Fibroblast of lung (primary cell): ENCODE data around the gene JMJD1C. TPM values are rescaled to one million over a fixed set of nuclear protein-coding genes. Genes with fewer than 3 reads are reported as not detected.

Experiments used
- DNase-seq, 2 donors: peaks; one replicate each; pipeline versions ENCODE4 v3.0.0 to v3.0.0-alpha.2; 2010; ENCODE audit warnings: low read depth in 2 of 2
- H2AFZ ChIP-seq: 2 replicates; pipeline ENCODE4 v1.5.1; 2012; ENCODE audit warnings: low read length, control low read depth, inconsistent platforms
- H3K27ac ChIP-seq: 2 replicates; pipeline ENCODE4 v1.5.1; 2011; ENCODE audit warnings: low read length, control low read depth; ENCODE audit not compliant: insufficient read depth
- H3K27me3 ChIP-seq: 2 replicates; pipeline ENCODE4 v1.5.1; 2011; ENCODE audit warnings: mild to moderate bottlenecking, low read length; ENCODE audit not compliant: control insufficient read depth, insufficient read depth
- H3K36me3 ChIP-seq: 2 replicates; pipeline ENCODE4 v1.5.1; 2011; ENCODE audit warnings: low read length; ENCODE audit not compliant: control insufficient read depth, insufficient read depth
- H3K4me1 ChIP-seq: 2 replicates; pipeline ENCODE4 v1.5.1; 2011; ENCODE audit warnings: low read length; ENCODE audit not compliant: control insufficient read depth, insufficient read depth; ENCODE audit errors: extremely low read depth
- H3K4me2 ChIP-seq: 2 replicates; pipeline ENCODE4 v1.5.1; 2011; ENCODE audit warnings: low read length, control low read depth; ENCODE audit not compliant: insufficient read depth; ENCODE audit errors: extremely low read depth
- H3K4me3 ChIP-seq, 4 experiments: fragments of 200-600 bp in 1 of 4; sonication (generic) in 1 of 4; replicated peaks in 1 of 4; 2 replicates each; pipeline ENCODE4 v1.5.1; 2011 to 2016; ENCODE audit warnings: low read length in 4 of 4, low read depth in 3 of 4, mild to moderate bottlenecking in 3 of 4, control low read depth in 2 of 4, inconsistent platforms in 1 of 4, mixed read lengths in 1 of 4; ENCODE audit not compliant: insufficient read depth in 1 of 4; ENCODE audit errors: control extremely low read depth in 1 of 4
- H3K79me2 ChIP-seq: 2 replicates; pipeline ENCODE4 v1.5.1; 2012; ENCODE audit warnings: mild to moderate bottlenecking, low read length, inconsistent platforms; ENCODE audit not compliant: control insufficient read depth, insufficient read depth
- H3K9ac ChIP-seq: 2 replicates; pipeline ENCODE4 v1.5.1; 2011; ENCODE audit warnings: mild to moderate bottlenecking, low read length, control low read depth; ENCODE audit not compliant: insufficient read depth
- H3K9me3 ChIP-seq: 2 replicates; pipeline ENCODE4 v1.5.1; 2012; ENCODE audit warnings: low read depth, low read length; ENCODE audit not compliant: control insufficient read depth, insufficient read depth
- H4K20me1 ChIP-seq: 2 replicates; pipeline ENCODE4 v1.5.1; 2011; ENCODE audit warnings: low read length; ENCODE audit not compliant: control insufficient read depth, insufficient read depth; ENCODE audit errors: extremely low read depth
- EZH2 ChIP-seq: IDR thresholded peaks from 2 replicates; pipeline ENCODE4 v1.5.1; 2012; ENCODE audit warnings: low read length, control low read depth, mild to moderate bottlenecking; ENCODE audit errors: missing control alignments
- polyA plus RNA-seq, 2 donors: library from polyadenylated mRNA; depleted of rRNA in 1 of 2; stranded (reverse) in 1 of 2; unstranded in 1 of 2; fragments of >200 nt; gene quantifications; 2 replicates each; pipeline ENCODE4 v1.2.1, GENCODE V29; 2011 to 2012; ENCODE audit warnings: missing spikeins in 1 of 2
- total RNA-seq: library from RNA; depleted of rRNA; stranded (reverse); fragments of >200 nt; gene quantifications from 2 replicates; pipeline ENCODE4 v1.2.1, GENCODE V29; 2014
- TF ChIP-seq, protein P1 (sequence below), 2 donors: IDR thresholded peaks in 1 of 2; conservative IDR thresholded peaks in 1 of 2; 1 replicate in 1 of 2; 2 replicates in 1 of 2; pipeline ENCODE4 v1.5.1; 2011 to 2012; ENCODE audit warnings: low read length in 2 of 2, control low read depth in 1 of 2, inconsistent platforms in 1 of 2, low read depth in 1 of 2, mild to moderate bottlenecking in 1 of 2

JMJD1C gene
- total and polyA plus RNA-seq, 2 donors (not counting 1 experiment from before 2014, with no cell fraction given) = 39.9 to 67.0 TPM

DNA sequence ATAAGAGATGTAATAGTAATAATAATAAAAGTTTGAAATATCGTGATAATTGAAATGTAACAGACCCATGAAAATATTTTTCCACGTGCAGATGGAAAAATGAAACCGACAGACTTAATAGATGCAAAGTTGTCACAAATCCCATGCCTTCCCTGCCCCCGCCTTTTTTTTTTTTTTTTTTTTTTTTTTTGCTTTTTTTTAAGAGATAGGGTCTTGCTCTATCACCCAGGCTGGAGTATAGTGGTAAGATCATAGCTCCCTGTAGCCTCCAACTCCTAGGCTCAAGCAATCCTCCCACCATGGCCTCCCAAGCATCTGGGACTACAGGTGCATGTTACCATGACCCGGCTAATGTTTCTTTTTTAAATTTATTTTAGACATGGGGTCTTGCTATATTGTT, 80.5 kb downstream of the JMJD1C start:
- Histone ChIP-seq H2AFZ (no peak overlapping the region), H3K4me3 (no peak overlapping the region), H4K20me1 (no peaks in the 10 kb centered on the region), H3K27ac (no peak overlapping the region), H3K9ac (no peak overlapping the region), H3K36me3 (no peaks in the 10 kb centered on the region), H3K79me2 (peaks cover 63% of the 10 kb centered on the region), H3K4me2 (no peak overlapping the region), H3K27me3 (no peaks in the 10 kb centered on the region), H3K4me1 (peaks cover 4% of the 10 kb centered on the region), H3K9me3 (no peaks in the 10 kb centered on the region)
- no peak for DNase-seq
- TF ChIP-seq EZH2 = no peak
- TF ChIP-seq, protein P1, sequence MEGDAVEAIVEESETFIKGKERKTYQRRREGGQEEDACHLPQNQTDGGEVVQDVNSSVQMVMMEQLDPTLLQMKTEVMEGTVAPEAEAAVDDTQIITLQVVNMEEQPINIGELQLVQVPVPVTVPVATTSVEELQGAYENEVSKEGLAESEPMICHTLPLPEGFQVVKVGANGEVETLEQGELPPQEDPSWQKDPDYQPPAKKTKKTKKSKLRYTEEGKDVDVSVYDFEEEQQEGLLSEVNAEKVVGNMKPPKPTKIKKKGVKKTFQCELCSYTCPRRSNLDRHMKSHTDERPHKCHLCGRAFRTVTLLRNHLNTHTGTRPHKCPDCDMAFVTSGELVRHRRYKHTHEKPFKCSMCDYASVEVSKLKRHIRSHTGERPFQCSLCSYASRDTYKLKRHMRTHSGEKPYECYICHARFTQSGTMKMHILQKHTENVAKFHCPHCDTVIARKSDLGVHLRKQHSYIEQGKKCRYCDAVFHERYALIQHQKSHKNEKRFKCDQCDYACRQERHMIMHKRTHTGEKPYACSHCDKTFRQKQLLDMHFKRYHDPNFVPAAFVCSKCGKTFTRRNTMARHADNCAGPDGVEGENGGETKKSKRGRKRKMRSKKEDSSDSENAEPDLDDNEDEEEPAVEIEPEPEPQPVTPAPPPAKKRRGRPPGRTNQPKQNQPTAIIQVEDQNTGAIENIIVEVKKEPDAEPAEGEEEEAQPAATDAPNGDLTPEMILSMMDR (conservative IDR thresholded peaks at IDR 0.05 in 1 of 2, IDR thresholded peaks at IDR 0.05 in 1 of 2; ENCODE audit: low read depth in 1 of 2, low read length in 2 of 2) = no peak

DNA sequence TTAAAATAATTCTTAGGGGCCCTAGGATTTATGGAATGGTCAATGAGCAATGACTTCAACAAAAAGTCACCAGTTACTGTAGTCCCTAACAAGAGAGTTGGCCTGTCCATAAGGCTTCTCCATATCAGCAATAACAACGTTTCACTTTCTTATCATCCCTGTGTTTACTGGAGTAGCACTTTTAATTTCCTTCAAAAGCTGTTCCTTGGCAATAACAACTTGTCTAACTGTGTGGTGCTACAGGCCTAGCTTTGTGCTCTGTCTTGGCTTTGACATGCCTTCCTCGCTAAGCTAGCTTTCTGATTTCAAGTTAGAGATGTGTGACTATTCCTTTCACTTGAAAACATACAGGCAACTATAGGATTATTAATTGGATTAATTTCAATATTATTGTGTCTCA, 81.1 kb downstream of the JMJD1C start:
- H3K9ac ChIP-seq = no peak overlapping the region
- no peak overlapping the region for H3K4me3 ChIP-seq
- TF ChIP-seq EZH2 = no peak
- TF ChIP-seq, protein P1 (conservative IDR thresholded peaks at IDR 0.05 in 1 of 2, IDR thresholded peaks at IDR 0.05 in 1 of 2; ENCODE audit: low read depth in 1 of 2, low read length in 2 of 2) = no peak
- H4K20me1 ChIP-seq = no peaks in the 10 kb centered on the region
- H3K36me3 ChIP-seq = no peaks in the 10 kb centered on the region
- H3K27ac ChIP-seq = no peak overlapping the region
- peaks cover 57% of the 10 kb centered on the region for H3K79me2 ChIP-seq
- H2AFZ ChIP-seq = no peak overlapping the region
- no peak overlapping the region for H3K4me2 ChIP-seq
- no peaks in the 10 kb centered on the region for H3K27me3 ChIP-seq
- H3K4me1 ChIP-seq = peaks cover 4% of the 10 kb centered on the region
- H3K9me3 ChIP-seq = no peaks in the 10 kb centered on the region
- no peak for DNase-seq

DNA sequence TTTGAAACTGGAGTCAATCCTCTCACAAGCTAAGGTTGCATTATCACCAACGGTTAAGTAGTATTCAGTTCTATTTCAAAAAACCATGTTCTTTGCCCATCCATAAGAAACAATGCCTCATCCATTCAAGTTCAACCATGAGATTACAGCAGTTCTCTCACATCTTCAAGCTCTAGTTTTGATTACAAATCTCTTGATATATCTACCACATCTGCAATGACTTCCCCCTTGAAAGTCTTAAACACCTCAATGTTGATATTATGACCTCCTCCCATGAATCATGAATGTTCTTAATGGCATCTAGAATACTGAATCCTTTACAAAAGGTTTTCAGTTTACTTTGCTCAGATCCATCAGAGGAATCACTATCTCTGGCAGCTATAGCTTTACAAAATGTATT, 81.8 kb downstream of the JMJD1C start:
- H3K36me3 ChIP-seq = no peaks in the 10 kb centered on the region
- H3K4me3 ChIP-seq = no peak overlapping the region
- DNase-seq = peak in 1 of 2 donors; percentile 10
- no peaks in the 10 kb centered on the region for H4K20me1 ChIP-seq
- H3K27me3 ChIP-seq = no peaks in the 10 kb centered on the region
- H3K4me1 ChIP-seq = peaks cover 4% of the 10 kb centered on the region
- H3K79me2 ChIP-seq = peaks cover 50% of the 10 kb centered on the region
- no peak for TF ChIP-seq EZH2
- TF ChIP-seq, protein P1 (conservative IDR thresholded peaks at IDR 0.05 in 1 of 2, IDR thresholded peaks at IDR 0.05 in 1 of 2; ENCODE audit: low read depth in 1 of 2, low read length in 2 of 2) = no peak
- H3K9me3 ChIP-seq = no peaks in the 10 kb centered on the region
- H3K27ac ChIP-seq = no peak overlapping the region
- no peak overlapping the region for H3K4me2 ChIP-seq
- H3K9ac ChIP-seq = no peak overlapping the region
- H2AFZ ChIP-seq = no peak overlapping the region
